HG03139 (cell line): ENCODE results near the gene RNH1.

ENCODE experiments used
- ATAC-seq: cut with Tn5 transposase; IDR thresholded peaks from one replicate; pipeline ENCODE4 v1.9.1; 2021; ENCODE audit not compliant: unreplicated experiment

The RNH1 gene

DNA sequence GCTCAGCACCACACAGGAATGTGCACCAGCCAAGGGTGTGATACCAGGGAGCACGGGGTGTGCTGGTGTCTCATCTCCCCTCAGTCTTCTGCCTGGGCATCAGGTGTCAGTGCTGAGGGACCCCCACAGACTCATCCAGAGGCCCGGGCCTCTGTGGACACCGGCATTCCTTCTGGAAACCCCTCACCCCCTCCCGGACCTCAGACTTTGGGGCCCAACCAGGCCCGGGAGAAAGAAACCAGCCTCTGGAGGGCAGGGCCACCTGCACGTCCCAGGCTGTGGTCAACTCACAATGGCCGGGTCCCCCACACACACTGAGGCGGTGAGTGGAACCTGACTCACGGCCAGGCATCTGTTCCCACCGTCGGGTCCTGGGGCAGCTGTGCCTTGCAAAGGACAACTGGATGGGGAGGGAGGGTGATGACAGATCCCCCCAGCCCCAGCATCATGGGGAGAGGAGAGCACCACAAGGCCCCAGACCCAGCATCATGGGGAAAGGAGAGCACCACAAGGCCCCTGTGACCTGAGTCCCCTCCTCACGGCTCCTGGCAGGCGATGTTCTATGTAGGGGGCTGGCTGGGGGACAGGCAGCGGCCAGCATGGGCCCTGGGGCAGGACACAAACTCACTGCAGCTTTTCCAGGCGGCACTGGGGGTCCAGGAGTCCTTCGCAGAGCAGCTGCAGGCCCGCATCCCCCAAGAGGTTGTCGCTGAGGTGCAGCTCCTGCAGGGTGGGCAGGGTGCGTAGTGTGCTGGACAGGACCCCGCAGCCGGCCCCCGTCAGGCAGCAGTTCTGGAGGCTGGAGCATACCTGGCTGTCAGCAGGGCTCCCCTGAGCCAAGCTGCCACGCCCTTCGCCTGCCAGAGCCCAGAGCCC, 7.6 kb downstream of the RNH1 start:
- no peak for ATAC-seq

DNA sequence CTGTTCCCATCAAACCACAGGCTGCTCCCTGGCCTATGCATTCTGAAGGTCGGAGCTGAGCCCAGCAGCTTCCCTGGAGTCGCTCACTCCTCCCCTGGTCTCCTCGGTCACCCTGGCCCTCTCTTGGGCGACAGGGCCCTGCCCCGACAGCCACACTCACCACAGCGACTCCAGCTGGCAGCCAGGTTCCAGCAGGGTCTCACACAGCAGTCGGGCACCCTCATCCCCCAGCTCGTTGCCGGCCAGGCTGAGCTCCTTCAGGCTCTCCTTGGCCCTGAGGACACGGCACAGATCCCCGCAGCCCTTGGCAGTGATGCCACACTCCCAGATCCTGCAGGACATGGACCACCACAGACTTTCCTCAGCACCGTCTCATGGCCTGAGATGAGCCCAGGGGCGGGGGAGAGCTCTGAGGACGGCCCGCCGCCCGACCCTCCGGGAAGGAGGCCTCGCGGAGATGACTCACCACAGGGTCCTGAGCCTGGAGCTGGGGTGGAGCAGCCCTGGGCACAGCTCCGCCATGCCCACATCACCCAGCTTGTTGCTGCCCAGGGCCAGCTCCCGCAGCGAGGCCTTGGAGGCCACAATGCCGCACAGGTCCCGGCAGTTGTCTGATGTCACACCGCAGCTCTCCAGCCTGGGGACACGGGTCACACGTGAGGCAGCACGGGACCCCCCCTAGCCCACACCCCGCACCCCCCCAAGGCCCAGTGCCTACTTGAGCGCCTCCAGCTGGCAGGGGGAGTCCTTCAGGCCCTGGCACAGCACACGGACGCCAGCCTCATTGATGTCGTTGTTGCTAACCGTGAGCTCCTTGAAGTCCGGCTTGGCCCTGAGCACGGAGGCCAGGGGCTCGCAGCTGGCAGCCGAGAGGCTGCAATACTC, 8.5 kb downstream of the RNH1 start:
- no peak for ATAC-seq

DNA sequence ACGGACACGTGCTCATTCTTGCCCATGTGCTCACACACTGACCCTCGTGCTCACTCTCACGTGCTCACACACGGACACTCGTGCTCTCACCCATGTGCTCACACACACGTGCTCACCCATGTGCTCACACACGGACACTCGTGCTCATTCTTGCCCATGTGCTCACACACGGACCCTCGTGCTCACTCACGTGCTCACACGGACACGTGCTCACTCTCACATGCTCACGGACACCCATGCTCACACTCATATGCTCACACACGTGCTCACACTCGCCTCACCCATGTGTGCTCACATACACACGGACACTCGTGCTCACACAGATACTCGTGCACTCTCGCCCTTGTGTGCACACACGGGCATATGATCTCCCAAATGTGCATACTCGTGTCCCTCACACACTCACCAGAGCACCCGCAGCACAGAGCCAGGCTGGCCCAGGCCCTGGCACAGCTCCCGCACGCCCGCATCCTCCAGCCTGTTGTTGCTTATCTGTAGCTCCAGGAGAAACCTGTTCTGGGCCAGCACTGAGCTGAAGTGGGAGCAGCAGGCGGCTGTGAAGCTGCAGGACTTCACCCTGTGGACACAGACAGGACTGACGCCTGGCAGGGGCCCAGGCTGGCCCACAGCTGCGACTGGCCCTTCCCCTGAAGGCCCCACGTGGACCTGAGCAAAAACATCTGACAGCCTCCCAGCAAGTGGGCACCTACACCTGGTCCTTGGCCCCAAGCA, 9.3 kb downstream of the RNH1 start:
- ATAC-seq = no peak

DNA sequence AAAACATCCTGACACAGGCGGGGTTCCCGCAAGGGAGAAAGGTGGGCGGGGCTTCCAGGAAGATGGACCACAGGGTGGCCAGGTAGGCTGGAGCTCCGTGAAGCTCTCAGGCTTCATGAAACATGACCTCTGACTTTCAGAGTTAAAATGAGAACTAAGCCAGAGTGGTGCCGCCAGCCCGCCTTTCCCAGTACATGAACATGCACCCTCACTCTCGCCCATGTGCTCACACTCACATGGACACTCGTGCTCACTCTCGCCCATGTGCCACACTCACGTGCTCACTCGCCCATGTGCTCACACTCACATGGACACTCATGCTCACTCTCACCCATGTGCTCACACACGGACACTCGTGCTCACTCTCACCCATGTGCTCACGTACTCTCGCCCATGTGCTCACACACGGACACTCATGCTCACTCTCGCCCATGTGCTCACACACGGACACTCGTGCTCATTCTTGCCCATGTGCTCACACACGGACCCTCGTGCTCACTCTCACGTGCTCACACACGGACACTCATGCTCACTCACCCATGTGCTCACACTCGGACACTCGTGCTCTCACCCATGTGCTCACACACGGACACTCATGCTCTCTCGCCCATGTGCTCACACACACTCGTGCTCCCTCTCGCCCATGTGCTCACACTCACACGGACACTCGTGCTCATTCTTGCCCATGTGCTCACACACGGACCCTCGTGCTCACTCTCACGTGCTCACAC, 10.0 kb downstream of the RNH1 start:
- ATAC-seq = no peak

DNA sequence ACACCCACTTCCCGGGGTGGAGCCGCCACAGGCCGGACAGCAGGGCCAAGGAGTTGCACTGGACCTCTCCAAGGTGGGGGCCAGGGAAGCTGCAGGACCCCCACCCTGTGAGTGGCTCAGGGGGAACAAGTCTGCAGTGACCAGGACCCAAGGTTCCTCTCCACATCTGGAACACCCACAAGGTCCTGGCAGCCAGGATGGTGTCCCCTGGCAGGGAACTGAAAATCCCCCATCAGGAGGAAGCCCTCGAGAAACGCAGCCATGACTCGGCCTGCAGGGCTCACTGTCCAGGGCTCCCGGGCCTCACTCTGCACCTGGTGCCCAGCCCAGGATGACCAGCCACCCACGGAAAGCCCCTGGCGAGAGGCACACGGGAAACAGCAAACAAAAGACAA, 11.5 kb downstream of the RNH1 start:
- ATAC-seq = no peak

DNA sequence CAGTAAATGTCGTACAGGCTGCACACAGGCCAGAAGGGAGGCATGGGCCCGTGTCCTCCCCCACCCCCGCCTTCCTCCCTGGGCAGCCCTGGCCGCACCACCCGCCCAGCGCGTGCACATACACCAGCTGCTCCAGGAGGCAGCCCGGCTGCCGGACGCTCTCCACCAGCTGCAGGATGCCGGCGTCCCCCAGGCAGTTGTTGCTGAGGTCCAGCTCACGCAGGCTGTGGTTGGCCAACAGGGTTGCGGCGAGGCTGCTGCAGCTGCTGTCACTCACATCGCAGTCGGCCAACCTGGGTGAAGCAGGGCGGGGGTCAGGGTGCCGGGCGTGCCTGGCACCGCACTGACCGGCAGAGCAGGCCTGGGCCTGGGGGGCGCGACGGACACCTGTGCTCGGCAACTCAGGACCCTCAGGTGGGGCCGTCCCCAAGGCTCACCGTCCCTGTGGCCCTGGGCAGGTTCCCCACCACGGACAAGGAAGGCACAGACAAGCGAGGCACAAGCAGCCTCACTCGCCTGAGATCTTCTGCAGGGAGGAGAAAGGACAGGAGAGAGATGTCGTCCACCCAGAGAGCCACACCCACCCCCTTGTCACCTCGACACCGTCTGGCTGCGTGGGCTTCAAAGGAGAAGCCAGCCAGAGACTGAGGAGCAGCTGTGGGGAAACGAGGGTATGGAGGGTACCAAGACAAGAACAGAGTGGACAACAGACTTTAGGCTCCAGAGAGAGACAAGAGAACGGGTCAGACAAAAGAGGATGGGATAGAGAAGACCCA, 12.1 kb downstream of the RNH1 start:
- no peak for ATAC-seq

DNA sequence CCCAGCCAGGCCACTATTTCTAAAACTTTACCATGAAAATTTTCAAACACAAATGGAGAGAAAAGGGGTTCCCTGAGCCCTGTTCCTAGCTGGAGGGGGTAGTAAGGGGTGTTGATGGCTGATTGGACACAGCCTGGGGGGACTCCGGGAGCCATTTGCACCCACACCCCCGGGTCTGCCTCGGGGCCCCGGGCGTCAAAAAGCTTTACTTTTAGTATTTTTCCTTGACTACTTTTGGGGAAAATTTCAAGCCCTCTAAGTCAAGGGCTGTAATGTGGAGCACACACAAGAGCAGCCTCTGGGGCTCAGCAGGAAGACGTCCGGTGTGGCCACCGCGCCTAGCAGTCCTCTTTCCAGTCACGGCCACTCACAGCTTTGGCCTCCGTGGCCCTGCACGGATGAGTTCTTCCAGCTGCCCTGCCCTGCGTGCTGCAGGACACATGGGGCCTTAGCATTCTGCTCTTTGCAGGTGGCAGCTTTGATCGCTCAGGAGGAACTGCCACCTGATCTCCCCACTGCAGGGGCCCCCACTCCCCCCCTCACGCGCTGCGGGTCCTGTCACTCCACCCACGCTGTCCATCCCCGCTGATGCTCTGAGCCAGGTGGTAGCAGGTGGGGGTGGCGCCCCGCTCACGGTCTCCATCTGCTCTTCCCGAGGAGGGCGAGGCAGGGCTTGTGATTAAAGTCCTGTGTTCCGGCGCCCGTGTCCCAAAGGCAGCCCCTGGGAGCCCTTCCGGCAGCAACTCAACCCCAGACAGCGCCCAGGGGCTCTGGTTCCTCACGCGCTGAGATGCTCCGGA, 14.4 kb downstream of the RNH1 start:
- ATAC-seq = no peak

DNA sequence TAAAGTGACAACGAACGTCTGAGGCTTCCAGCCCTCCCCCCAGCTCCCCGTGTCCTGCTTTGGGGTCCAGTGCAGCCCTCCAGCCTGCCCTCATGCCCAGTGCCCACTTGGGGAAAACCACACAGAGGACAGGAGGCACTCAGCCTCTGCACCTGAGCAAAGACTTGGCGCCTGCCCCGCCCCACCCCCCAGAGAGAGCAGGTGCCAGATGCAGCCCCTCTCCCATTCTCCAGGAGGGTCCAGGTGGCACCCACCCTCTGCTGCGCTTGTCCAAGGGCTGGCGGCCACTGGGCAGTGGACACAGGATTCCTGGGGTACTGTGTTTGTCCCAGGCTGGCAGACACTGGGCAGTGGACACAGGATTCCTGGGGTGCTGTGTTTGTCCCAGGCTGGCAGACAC, 15.7 kb downstream of the RNH1 start:
- ATAC-seq = no peak

DNA sequence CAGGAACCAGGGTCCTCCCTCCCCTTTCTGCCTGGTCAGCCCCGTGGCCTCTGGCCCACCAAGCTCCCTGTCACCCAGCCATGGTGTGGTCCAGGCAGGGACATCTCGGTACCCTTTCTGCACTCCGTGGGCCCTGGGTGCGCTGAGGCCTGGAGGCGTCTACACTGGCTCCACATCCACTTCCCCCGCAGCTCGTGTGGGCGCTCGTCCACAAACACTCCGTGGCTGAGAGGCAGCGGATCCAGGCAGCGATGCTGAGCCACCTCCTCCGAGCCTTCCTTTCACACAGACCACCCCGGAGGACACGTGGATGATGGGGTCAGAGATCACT, 16.1 kb downstream of the RNH1 start:
- ATAC-seq = no peak

DNA sequence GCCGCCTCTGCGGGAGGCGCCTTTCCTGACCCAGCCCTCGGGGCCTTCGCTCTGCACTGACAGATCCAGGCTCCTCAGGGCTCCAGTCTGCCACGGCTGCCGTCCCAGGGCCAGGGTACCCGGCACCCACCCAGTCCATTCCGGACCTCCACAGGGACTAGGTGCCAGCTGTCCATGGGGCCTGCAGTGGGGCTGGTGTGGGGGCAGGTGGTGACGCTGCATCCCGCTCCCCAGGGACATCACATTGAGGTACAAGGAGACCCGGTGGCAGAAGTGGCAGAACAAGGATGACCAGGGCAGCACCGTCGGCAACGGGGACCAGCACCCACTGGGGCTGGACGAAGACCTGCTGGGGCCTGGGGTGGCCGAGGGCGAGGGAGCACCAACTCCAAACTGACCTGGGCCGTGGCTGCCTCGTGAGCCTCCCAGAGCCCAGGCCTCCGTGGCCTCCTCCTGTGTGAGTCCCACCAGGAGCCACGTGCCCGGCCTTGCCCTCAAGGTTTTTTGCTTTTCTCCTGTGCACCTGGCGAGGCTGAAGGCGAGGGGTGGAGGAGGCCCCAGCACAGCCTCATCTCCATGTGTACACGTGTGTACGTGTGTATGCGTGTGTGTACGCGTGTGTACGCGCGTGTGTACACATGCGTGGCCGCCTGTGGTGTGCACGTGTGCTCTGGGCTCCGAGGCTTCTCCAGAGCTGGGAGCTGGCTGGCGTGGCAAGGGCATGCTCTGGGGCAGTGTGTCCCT, 16.7 kb downstream of the RNH1 start:
- no peak for ATAC-seq

DNA sequence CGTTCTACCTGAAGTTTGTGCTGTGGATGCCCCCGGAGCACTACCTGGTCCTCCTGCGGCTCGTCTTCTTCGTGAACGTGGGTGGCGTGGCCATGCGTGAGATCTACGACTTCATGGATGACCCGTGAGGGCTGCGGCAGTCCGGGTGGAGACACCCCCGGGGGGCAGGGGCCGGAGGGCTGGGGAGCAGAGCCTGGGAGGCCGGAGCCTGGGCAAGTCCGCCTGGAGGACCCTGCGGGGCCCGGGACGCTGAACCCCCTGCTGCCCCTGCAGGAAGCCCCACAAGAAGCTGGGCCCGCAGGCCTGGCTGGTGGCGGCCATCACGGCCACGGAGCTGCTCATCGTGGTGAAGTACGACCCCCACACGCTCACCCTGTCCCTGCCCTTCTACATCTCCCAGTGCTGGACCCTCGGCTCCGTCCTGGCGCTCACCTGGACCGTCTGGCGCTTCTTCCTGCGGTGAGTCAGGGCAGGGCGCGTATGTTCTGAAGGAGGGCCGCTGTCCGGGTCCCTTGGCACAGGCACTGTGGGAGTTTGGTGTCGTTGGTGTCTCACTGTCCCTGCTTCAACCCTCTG, 17.3 kb downstream of the RNH1 start:
- no peak for ATAC-seq

DNA sequence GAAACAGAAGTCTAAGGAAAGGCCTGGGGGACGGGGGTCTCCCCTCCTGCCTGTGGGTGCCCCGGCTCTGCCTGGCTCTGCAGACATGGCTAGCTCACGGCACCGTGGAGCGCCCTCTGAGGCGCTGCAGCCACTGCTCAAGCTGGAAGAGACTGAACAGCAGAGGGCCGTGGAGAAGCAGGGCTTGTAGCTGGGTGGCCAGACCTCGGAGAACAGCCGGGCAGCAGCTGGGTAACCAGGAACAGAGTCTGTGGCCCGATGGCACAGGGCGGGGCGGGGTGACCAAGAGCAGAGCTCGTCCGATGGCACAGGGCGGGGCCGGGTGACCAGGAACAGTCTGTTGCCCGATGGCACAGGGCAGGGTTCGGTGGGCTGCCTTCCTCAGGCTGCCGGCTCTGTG, 18.1 kb downstream of the RNH1 start:
- no peak for ATAC-seq

DNA sequence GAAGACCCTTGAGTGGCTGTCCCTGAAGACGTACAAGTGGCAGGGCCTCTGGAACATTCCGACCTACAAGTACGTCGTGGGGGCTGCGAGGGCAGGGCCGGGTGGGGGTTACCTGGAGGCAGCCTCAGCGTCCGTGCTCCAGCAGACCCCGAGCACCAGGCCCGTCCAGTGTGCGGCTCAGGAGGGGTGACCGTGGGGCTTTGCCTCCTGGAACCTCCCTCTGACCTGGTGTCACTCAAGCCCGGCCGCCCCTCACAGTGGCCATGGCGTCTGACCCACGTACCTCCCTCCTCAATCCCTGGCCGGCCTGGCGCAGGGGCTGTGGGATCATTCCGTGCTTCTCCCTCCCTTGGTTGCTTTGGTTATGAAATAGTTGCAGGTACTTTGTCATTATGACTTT, 18.5 kb downstream of the RNH1 start:
- no peak for ATAC-seq

DNA sequence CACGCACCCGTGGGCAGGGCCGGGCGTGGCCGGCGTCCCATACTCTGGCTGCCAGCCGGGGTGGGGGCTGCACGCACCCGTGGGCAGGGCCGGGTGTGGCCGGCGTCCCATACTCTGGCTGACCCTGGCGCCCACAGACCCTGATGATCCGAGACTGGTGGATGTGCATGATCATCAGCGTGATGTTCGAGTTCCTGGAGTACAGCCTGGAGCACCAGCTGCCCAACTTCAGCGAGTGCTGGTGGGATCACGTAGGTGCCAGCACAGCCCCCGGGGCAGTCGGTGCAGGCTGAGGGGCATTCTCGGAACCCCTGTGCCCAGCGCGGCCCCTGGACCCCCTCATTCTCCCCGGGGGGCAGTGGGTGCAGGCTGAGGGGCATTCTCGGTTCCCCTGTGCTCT, 19.0 kb downstream of the RNH1 start:
- ATAC-seq = no peak

DNA sequence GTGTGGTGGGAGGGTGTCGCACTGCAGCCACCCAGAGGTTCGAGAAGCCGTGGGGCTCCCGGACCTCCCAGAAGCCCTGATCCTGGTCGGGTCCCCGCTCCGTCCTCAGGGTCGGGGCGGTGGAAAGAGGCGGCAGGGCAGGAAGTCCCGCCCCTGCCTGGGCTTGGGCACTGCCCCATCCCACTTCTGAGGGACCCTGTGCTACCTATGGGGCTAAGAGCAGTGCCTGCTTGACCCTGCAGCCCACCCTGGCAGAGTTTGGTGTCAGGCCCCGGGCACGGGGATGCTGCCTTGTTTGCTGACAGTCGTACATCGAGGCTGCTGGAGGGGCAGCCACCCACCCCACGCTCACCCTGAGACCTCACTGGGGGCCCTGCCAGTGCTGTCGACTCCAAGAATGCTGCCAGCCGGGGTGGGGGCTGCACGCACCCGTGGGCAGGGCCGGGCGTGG, 19.4 kb downstream of the RNH1 start:
- ATAC-seq = no peak

DNA sequence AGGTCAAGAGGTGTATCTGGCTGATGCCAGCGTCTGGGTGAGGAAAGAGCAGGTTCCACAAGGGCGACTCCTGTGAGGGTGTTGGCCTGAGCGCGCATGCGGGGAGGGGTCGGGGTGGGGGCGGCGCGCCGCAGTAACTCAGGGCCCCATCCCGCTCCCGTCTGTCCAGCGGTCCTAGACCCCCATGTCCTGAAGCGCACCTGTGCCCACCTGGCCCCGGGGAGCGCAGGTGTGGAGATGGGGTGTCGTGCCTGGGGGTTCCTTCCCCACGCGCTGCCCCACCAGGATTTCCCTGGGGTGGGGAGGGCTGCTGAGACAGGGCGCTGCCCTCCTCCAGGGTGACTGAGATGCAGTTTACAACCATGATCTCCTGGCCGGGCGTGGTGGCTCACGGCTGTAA, 20.9 kb downstream of the RNH1 start:
- ATAC-seq = no peak

DNA sequence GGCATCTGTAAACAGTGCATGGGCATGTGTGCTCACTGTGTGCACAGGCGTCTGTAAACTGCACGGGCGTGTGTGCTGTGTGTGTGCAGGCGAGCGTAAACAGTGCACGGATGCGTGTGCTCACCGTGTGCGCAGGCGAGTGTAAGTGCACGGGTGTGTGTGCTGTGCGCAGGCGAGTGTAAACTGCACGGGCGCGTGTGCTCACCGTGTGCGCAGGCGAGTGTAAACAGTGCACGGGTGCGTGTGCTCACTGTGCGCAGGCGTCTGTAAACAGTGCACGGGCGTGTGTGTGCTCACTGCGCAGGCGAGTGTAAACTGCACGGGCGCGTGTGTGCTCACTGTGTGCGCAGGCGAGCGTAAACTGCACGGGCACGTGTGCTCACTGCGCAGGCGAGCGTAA, 22.4 kb downstream of the RNH1 start:
- no peak for ATAC-seq

DNA sequence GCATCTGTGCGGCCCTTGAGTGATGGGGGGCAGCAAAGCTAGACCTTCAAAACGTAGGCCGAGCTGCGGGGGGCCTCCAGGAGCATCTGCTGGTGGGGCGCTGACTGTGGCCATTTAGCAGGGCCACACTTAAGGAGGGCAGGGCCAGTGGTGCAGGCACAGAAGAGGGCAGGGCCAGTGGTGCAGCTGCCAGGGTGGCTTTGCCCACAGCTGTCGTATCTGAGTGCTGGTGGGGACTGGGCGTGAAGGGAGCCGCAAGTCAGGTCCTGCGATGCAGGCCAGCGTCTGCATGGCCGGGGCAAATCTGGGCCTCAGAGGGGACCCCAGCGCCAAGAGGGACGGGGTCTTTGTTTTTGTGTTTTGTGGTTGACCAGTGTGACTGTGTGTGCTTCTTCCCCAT, 27.7 kb downstream of the RNH1 start:
- no peak for ATAC-seq
